Left ventricle myocardium inferior (tissue), 1 donor: ENCODE results near the gene OR14A2. TPM values are rescaled to one million over a fixed set of nuclear protein-coding genes. Genes with fewer than 3 reads are reported as not detected.
"Not testable (repeated sequence)": the region's sequence is repeated elsewhere in the genome, so short reads cannot be mapped to it uniquely, and the experiment has no call there.

ENCODE experiments used
- DNase-seq: peaks from one replicate; pipeline ENCODE4 v3.0.0-alpha.2; 2020
- H3K27ac ChIP-seq: fragments of 200-600 bp; replicated peaks from 2 replicates; pipeline ENCODE4 v1.8.0; 2021
- H3K27me3 ChIP-seq: fragments of 200-600 bp; 2 replicates; pipeline ENCODE4 v1.8.0; 2021; ENCODE audit warnings: low read depth
- H3K36me3 ChIP-seq: fragments of 200-600 bp; 2 replicates; pipeline ENCODE4 v1.8.0; 2021
- H3K4me1 ChIP-seq: fragments of 200-600 bp; 2 replicates; pipeline ENCODE4 v1.8.0; 2021
- H3K4me3 ChIP-seq: fragments of 200-600 bp; 2 replicates; pipeline ENCODE4 v1.8.0; 2021; ENCODE audit warnings: mild to moderate bottlenecking, moderate library complexity
- H3K9me3 ChIP-seq: fragments of 200-600 bp; replicated peaks from 2 replicates; pipeline ENCODE4 v1.8.0; 2021
- CTCF ChIP-seq: fragments of 200-600 bp; IDR thresholded peaks from 2 replicates; pipeline ENCODE4 v1.8.0; 2021; ENCODE audit warnings: antibody characterized with exemption, mild to moderate bottlenecking, borderline replicate concordance
- intact Hi-C: fragments of 100-400 bp; cut with micrococcal nuclease; formaldehyde crosslinking; loops from one replicate; pipeline ENCODE4 v1.11.0; 2022
- total RNA-seq: library from RNA; stranded (reverse); fragmentation: NEBNext Ultra II Directional; extraction: Animal tissue kit (Norgen Biotek cat#: 25700); gene quantifications from one replicate; pipeline ENCODE4 v1.2.1, GENCODE V29; 2021
- donor health status: DM: no; HTN: yes; CAD: no; lungs with severe emphysema.

The OR14A2 gene
- total RNA-seq, 1 donor from 2014 or later = not detected

GRCh38 chr1:247721222-247721621 lies 26.7 kb downstream of the OR14A2 start:
- Histone ChIP-seq H3K36me3 (no peaks in the 10 kb centered on the region), H3K27me3 (no peaks in the 10 kb centered on the region), H3K9me3 (peaks cover 34% of the 10 kb centered on the region), H3K4me1 (no peaks in the 10 kb centered on the region), H3K4me3 (no peak overlapping the region), H3K27ac (no peak overlapping the region)
- no peak for DNase-seq
- no peak for TF ChIP-seq CTCF
- intact Hi-C loops = no loop called here

GRCh38 chr1:247716546-247716945 lies 31.4 kb downstream of the OR14A2 start, which contains the start of gene OR6F1:
Gene OR6F1 (minus strand): TSS chr1:247716646. CDS start chr1:247712755, 3,891 bp downstream.
- no peaks in the 10 kb centered on the region for H3K27me3 ChIP-seq
- intact Hi-C loops = no loop called here
- TF ChIP-seq CTCF = no peak
- no peaks in the 10 kb centered on the region for H3K36me3 ChIP-seq
- no peak within 1 kb of the TSS for H3K27ac ChIP-seq
- H3K4me1 ChIP-seq = no peaks in the 10 kb centered on the region
- no peak within 1 kb of the TSS for H3K4me3 ChIP-seq
- no peak for DNase-seq
- H3K9me3 ChIP-seq = peaks cover 16% of the 10 kb centered on the region

GRCh38 chr1:247713753-247714152 lies 34.2 kb downstream of the OR14A2 start:
- Histone ChIP-seq H3K27me3 (no peaks in the 10 kb centered on the region), H3K4me3 (no peak overlapping the region), H3K9me3 (peaks cover 2% of the 10 kb centered on the region), H3K4me1 (no peaks in the 10 kb centered on the region), H3K27ac (no peak overlapping the region), H3K36me3 (no peaks in the 10 kb centered on the region)
- intact Hi-C loops = no loop called here
- TF ChIP-seq CTCF = no peak
- DNase-seq = no peak

- H3K27me3 ChIP-seq, H3K4me1 ChIP-seq, H3K4me3 ChIP-seq, DNase-seq, H3K36me3 ChIP-seq, H3K9me3 ChIP-seq, intact Hi-C loops, H3K27ac ChIP-seq: not testable (repeated sequence)
These were observed 37.3 kb downstream of the OR14A2 start for GRCh38 chr1:247710681-247711080.

- H3K9me3 ChIP-seq = peaks cover 15% of the 10 kb centered on the region
- TF ChIP-seq CTCF = no peak
- H3K4me3 ChIP-seq = no peak overlapping the region
- no peaks in the 10 kb centered on the region for H3K36me3 ChIP-seq
- no peaks in the 10 kb centered on the region for H3K4me1 ChIP-seq
- DNase-seq = no peak
- no peak overlapping the region for H3K27ac ChIP-seq
- intact Hi-C loops = no loop called here
- H3K27me3 ChIP-seq = no peaks in the 10 kb centered on the region
These were observed 46.6 kb downstream of the OR14A2 start for GRCh38 chr1:247701338-247701737.

- Histone ChIP-seq H3K36me3 (no peaks in the 10 kb centered on the region), H3K4me3 (no peak overlapping the region), H3K27ac (no peak overlapping the region), H3K9me3 (peaks cover 15% of the 10 kb centered on the region), H3K27me3 (no peaks in the 10 kb centered on the region), H3K4me1 (no peaks in the 10 kb centered on the region)
- intact Hi-C loops = no loop called here
- TF ChIP-seq CTCF = peak; percentile 60
- no peak for DNase-seq
These were observed 66.5 kb downstream of the OR14A2 start for GRCh38 chr1:247681288-247681897.
